IMR-90 (cell line): ENCODE measurements around the gene SSH2. TPM values are rescaled to one million over a fixed set of nuclear protein-coding genes. Genes with fewer than 3 reads are reported as not detected.
"Not testable (repeated sequence)": the region's sequence is repeated elsewhere in the genome, so short reads cannot be mapped to it uniquely, and the experiment has no call there.

Experiments used
- ATAC-seq: fragments of 200-7000 bp; cut with Tn5 transposase; 2 replicates; pipeline ENCODE4 v1.9.1; 2020; ENCODE audit warnings: low read depth, mild to moderate bottlenecking, moderate library complexity
- BruUV-seq: library from RNA; stranded (reverse); fragments of 400-500 nt; replicated peaks from 2 replicates; lab custom pipeline; 2021; lab: Mats Ljungman, UMichigan
- CTCF ChIA-PET: fragments of 300-600 bp; formaldehyde crosslinking; extraction: SDS; loops from one replicate; lab custom pipeline; 2021; ENCODE audit warnings: antibody characterized with exemption; lab: Yijun Ruan, JAX
- POLR2A ChIA-PET: fragments of 300-600 bp; sonication (Branson Sonifier 250); formaldehyde crosslinking; loops from one replicate; lab custom pipeline; 2022; ENCODE audit warnings: antibody characterized with exemption; ENCODE audit not compliant: unreplicated experiment; lab: Charles Lee
- DNase-seq: peaks from one replicate; pipeline ENCODE4 v3.0.0; 2013
- H2AFZ ChIP-seq: replicated peaks from 2 replicates; pipeline ENCODE3; 2013; ENCODE audit warnings: low read length, mild to moderate bottlenecking; ENCODE audit not compliant: poor library complexity
- H2AK5ac ChIP-seq: 2 replicates; pipeline ENCODE4 v1.6.1; 2013; ENCODE audit warnings: low read depth, low read length, inconsistent platforms
- H2AK9ac ChIP-seq: replicated peaks from 2 replicates; pipeline ENCODE3; 2013; ENCODE audit warnings: mild to moderate bottlenecking, low read depth, low read length, moderate library complexity; ENCODE audit not compliant: poor library complexity
- H2BK120ac ChIP-seq: 2 replicates; pipeline ENCODE4 v1.6.1; 2013; ENCODE audit warnings: low read depth, low read length, inconsistent platforms
- H2BK15ac ChIP-seq: 3 replicates; pipeline ENCODE4 v1.6.1; 2013; ENCODE audit warnings: low read depth, low read length, inconsistent platforms
- H2BK20ac ChIP-seq: 2 replicates; pipeline ENCODE4 v1.6.1; 2013; ENCODE audit warnings: low read depth, mild to moderate bottlenecking, inconsistent platforms, low read length, moderate library complexity
- H2BK5ac ChIP-seq: 2 replicates; pipeline ENCODE4 v1.6.1; 2013; ENCODE audit warnings: mild to moderate bottlenecking, low read depth, low read length, inconsistent platforms; ENCODE audit not compliant: poor library complexity, severe bottlenecking
- H3K14ac ChIP-seq: replicated peaks from 2 replicates; pipeline ENCODE4 v1.6.1; 2013; ENCODE audit warnings: low read depth, low read length, inconsistent platforms
- H3K18ac ChIP-seq: 2 replicates; pipeline ENCODE4 v1.6.1; 2013; ENCODE audit warnings: low read depth, low read length, control low read depth
- H3K23ac ChIP-seq: 2 replicates; pipeline ENCODE4 v1.6.1; 2013; ENCODE audit warnings: low read depth, low read length, inconsistent platforms
- H3K27ac ChIP-seq: 2 replicates; pipeline ENCODE4 v1.5.1; 2013; ENCODE audit warnings: mild to moderate bottlenecking, control low read depth, low read length; ENCODE audit not compliant: insufficient read depth
- H3K27me3 ChIP-seq: 2 replicates; pipeline ENCODE4 v1.6.1; 2013; ENCODE audit warnings: low read length; ENCODE audit not compliant: control insufficient read depth, insufficient read depth
- H3K36me3 ChIP-seq: 2 replicates; pipeline ENCODE4 v1.6.1; 2013; ENCODE audit warnings: low read length, mixed read lengths; ENCODE audit not compliant: control insufficient read depth, insufficient read depth
- H3K4ac ChIP-seq: 2 replicates; pipeline ENCODE4 v1.6.1; 2013; ENCODE audit warnings: low read depth, low read length, inconsistent platforms
- H3K4me1 ChIP-seq: 2 replicates; pipeline ENCODE4 v1.6.1; 2013; ENCODE audit warnings: low read length, mixed read lengths; ENCODE audit not compliant: control insufficient read depth, insufficient read depth
- H3K4me2 ChIP-seq: 2 replicates; pipeline ENCODE4 v1.6.1; 2013; ENCODE audit warnings: low read depth, mild to moderate bottlenecking, control low read depth, low read length, moderate library complexity
- H3K4me3 ChIP-seq: 2 replicates; pipeline ENCODE4 v1.5.1; 2013; ENCODE audit warnings: low read depth, mild to moderate bottlenecking, control low read depth, low read length, moderate library complexity; ENCODE audit not compliant: insufficient read depth
- H3K56ac ChIP-seq: 2 replicates; pipeline ENCODE4 v1.6.1; 2013; ENCODE audit warnings: low read length, inconsistent platforms; ENCODE audit not compliant: insufficient read depth; ENCODE audit errors: extremely low read depth
- H3K79me1 ChIP-seq, 2 experiments: 2 replicates each; pipeline ENCODE4 v1.6.1; 2013; ENCODE audit warnings: low read length in 2 of 2, inconsistent platforms in 1 of 2, low read depth in 1 of 2
- H3K9ac ChIP-seq: 2 replicates; pipeline ENCODE4 v1.6.1; 2013; ENCODE audit warnings: low read depth, low read length, control low read depth
- H3K9me1 ChIP-seq: 2 replicates; pipeline ENCODE4 v1.6.1; 2013; ENCODE audit warnings: low read length, inconsistent platforms; ENCODE audit not compliant: insufficient read depth
- H3K9me3 ChIP-seq: 2 replicates; pipeline ENCODE4 v1.6.1; 2013; ENCODE audit warnings: low read length; ENCODE audit not compliant: control insufficient read depth, insufficient read depth
- H4K20me1 ChIP-seq: 2 replicates; pipeline ENCODE4 v1.6.1; 2013; ENCODE audit warnings: low read length, inconsistent platforms; ENCODE audit not compliant: insufficient read depth
- H4K5ac ChIP-seq: 2 replicates; pipeline ENCODE4 v1.6.1; 2013; ENCODE audit warnings: mild to moderate bottlenecking, low read depth, low read length, control low read depth
- H4K8ac ChIP-seq, 2 experiments: 2 replicates each; pipeline ENCODE4 v1.6.1; 2013; ENCODE audit warnings: low read depth in 2 of 2, low read length in 2 of 2, control low read depth in 1 of 2, inconsistent platforms in 1 of 2
- H4K91ac ChIP-seq: 2 replicates; pipeline ENCODE4 v1.6.1; 2013; ENCODE audit warnings: low read depth, low read length, inconsistent platforms; ENCODE audit not compliant: insufficient read depth
- WGBS, 2 experiments: methylation state at CpG; one replicate each; pipeline versions ENCODE4 v1.1.5 to v1.1.7; 2013; ENCODE audit warnings: missing lambda C conversion rate in 2 of 2; ENCODE audit not compliant: insufficient read length in 1 of 2; ENCODE audit errors: extremely low coverage in 2 of 2; 5-methylcytosine and 5-hydroxymethylcytosine counted together
- dilution Hi-C: fragments of 300-500 bp; cut with HindIII; formaldehyde crosslinking; loops from one replicate; pipeline ENCODE4 v1.14.3; 2018; ENCODE audit warnings: low sequenced_read_pairs; ENCODE audit not compliant: unreplicated experiment
- in situ Hi-C: fragments of 300-500 bp; cut with MboI; formaldehyde crosslinking; loops from 3 replicates; pipeline ENCODE4 v1.14.3; 2019; ENCODE audit warnings: low sequenced_read_pairs, inconsistent platforms, mixed read lengths
- intact Hi-C: fragments of 100-400 bp; cut with micrococcal nuclease; formaldehyde crosslinking; loops from 2 replicates; pipeline ENCODE4 v1.10.0; 2022
- polyA plus RNA-seq, 3 experiments: library from polyadenylated mRNA; depleted of rRNA; stranded (reverse); fragments of >200 nt; gene quantifications; 2 replicates each; pipeline ENCODE4 v1.2.3, GENCODE V29; 2012; ENCODE audit warnings: low replicate concordance in 1 of 3
- total RNA-seq: library from RNA; depleted of rRNA; stranded (reverse); fragments of >200 nt; gene quantifications from 2 replicates; pipeline ENCODE4 v1.2.3, GENCODE V29; 2012

SSH2 gene
- total and polyA plus RNA-seq, 2 of the 4 experiments (the other 2 are of a cell fraction) = 9.3 TPM

DNA sequence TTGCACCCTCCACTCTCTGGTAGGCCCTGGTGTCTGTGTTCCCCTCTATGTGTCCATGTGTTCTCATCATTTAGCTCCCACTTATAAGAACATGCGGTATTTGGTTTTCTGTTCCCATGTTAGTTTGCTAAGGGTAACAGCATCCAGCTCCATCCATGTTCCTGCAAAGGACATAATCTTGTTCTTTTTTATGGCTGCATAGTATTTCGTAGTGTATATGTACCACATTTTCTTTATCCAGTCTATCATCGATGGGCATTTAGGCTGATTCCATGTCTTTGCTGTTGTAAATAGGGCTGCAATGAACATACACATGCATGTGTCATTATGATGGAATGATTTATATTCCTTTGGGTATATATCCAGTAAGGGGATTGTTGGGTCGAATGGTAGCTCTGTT is 70.6 kb downstream of the SSH2 start:
- H3K9ac ChIP-seq, H3K4me3 ChIP-seq, H3K4me2 ChIP-seq, H2AFZ ChIP-seq, H2BK15ac ChIP-seq, H4K8ac ChIP-seq, H2BK5ac ChIP-seq, H2AK9ac ChIP-seq, BruUV-seq, DNase-seq, H3K56ac ChIP-seq, H3K23ac ChIP-seq, H2BK20ac ChIP-seq, H3K9me1 ChIP-seq, H3K27ac ChIP-seq, H2BK120ac ChIP-seq, H3K4ac ChIP-seq, ATAC-seq, H3K27me3 ChIP-seq, H3K14ac ChIP-seq, H4K20me1 ChIP-seq, dilution Hi-C loops, in situ Hi-C loops, H4K91ac ChIP-seq, H3K9me3 ChIP-seq, H3K4me1 ChIP-seq, H3K36me3 ChIP-seq, H4K5ac ChIP-seq, H3K18ac ChIP-seq, H2AK5ac ChIP-seq: not testable (repeated sequence)
- CTCF ChIA-PET = interaction anchor here (0.6 kb wide), 2 partner anchors 43 to 149 kb away, joined by 3 to 4 read pairs; no protein-coding TSS in a partner anchor
- intact Hi-C loops = loop anchor here (10.0 kb wide), 1 partner anchor 55 kb away; no protein-coding TSS in a partner anchor
- no CpG with 5 or more reads among the region's 4 CpGs for WGBS, 2 experiments
- peaks cover 18 to 43% of the 10 kb centered on the region in 2 experiments; a peak in 3 of 4 replicates for H3K79me1 ChIP-seq
- POLR2A ChIA-PET = interaction anchor here (0.9 kb wide), 1 partner anchor 71 kb away, joined by 3 read pairs; no protein-coding TSS in a partner anchor
